MM.1S (cell line): ENCODE results near the gene MTFMT.

Source experiments
- EZH2 ChIP-seq: fragments of 300-600 bp; sonication (generic); optimal IDR thresholded peaks from 2 replicates; pipeline ENCODE3; 2017; ENCODE audit warnings: low read depth, mild to moderate bottlenecking, antibody characterized with exemption, low read length, mixed read lengths
- EZH2phosphoT487 ChIP-seq: fragments of 300-600 bp; sonication (generic); IDR thresholded peaks from 2 replicates; pipeline ENCODE4 v1.6.1; 2018; ENCODE audit warnings: antibody characterized with exemption, low read length
- TF ChIP-seq, protein P1 (sequence below): fragments of 300-600 bp; sonication (generic); IDR thresholded peaks from 2 replicates; pipeline ENCODE4 v1.5.1; 2016; ENCODE audit warnings: antibody characterized with exemption, low read length, mixed read lengths

- no peak for TF ChIP-seq EZH2
- TF ChIP-seq, protein P1, sequence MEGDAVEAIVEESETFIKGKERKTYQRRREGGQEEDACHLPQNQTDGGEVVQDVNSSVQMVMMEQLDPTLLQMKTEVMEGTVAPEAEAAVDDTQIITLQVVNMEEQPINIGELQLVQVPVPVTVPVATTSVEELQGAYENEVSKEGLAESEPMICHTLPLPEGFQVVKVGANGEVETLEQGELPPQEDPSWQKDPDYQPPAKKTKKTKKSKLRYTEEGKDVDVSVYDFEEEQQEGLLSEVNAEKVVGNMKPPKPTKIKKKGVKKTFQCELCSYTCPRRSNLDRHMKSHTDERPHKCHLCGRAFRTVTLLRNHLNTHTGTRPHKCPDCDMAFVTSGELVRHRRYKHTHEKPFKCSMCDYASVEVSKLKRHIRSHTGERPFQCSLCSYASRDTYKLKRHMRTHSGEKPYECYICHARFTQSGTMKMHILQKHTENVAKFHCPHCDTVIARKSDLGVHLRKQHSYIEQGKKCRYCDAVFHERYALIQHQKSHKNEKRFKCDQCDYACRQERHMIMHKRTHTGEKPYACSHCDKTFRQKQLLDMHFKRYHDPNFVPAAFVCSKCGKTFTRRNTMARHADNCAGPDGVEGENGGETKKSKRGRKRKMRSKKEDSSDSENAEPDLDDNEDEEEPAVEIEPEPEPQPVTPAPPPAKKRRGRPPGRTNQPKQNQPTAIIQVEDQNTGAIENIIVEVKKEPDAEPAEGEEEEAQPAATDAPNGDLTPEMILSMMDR: no peak
- no peak for TF ChIP-seq EZH2phosphoT487
These were observed 30.6 kb upstream of the MTFMT start for GRCh38 chr15:65059931-65060596.
